Measurements from ENCODE around the gene PIK3CA.

Gene PIK3CA

DNA sequence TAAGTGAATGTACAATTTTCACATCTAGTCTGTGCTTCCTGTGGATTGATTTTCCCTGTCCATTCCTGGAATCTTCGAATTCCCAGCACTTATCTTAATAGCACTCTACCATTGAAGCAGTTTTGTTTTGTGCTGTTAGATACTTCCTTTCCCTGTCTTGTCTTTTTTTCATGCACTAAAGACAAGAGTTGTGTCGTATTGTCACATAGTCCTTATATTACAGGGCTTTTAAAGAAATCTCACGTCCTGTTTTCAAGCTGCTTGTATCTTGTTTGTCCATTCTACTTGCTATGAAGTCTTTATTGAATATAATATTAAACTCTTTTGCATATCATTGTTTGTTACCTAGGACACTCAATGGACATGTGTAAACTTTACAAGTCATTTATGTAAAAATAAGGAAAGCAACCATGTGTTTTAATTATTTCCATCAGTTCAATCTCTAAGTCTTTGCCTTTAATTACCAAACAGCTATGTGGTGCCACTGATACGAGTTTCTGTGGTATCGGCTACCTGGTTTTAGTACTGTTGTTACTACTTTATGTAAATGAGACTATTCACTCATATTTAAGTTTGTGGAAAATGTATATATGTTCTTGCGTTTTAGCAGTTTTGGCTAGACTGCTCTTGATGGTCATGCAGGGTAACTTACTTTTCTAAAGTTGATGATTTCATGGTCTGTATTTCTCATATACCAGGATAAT, 10.3 kb downstream of the PIK3CA start:
- no peak for DNase-seq (ENCODE audit: low read depth)

DNA sequence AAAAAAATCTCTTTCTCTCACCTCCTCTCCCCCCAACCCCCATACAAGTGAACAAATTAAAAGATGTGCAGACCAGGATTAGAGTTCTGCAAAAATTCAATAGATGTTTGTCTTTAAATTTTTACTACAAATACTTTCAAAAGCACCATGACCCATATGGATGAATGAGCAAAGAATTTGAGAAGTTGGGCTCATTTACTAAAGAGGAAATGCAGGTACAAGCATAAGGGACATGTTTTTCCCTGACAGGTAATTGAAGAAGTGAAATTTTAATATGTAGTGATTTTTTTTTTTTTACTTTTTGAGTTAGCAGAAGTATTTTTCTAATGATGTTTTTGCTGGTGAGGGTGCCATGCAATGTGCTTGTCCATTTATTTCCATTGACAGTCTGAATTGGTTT, 15.3 kb downstream of the PIK3CA start:
- DNase-seq (ENCODE audit: low read depth) = no peak

DNA sequence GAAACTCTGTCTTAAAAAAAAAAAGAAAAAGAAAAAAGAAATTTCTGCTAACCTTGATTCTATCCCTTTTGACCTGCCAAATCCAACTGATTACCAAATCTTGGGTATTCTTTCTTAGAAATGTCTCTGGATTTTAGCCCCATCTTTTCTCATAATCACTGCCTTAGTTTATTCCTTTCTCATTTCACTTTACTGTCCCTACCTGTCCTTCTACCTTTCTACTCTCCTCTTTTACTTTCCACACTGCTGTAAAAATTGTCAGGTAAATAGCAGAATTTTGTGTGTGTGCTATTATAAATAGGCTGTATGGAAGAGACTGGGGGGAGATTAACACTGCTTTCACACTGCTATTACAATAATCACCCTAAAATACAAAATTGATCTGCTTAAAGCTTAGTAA, 16.7 kb downstream of the PIK3CA start:
- no peak for DNase-seq (ENCODE audit: low read depth)

DNA sequence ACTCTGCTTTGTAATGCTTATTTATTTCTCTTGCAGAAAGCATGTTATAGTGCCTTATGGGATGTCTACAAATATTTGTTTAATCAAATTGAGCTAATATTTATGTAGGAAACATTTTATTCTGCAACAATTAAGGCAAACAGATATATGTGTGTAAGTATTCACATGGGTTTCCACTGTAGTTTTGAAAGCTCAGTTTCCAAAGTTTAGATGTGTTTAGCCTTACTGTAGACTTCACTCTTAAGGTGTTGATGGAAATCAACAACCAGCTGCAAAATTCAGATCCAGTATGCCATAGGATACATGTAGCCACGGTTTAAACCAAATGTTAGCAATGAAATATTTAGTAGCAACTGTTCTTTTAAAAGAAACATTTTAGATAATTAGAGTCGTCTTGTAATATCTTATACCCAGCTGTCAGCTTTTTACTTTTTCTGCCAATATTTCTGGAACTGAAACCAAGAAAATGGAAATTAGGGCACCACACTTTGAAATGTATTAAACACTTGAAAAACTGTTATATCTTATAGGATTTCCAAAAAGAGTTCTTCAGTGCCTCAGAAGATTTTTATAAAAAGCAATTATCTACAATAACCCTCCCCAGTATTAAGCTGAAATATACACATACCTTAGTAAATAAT, 18.5 kb downstream of the PIK3CA start:
- no peak for DNase-seq (ENCODE audit: low read depth)

DNA sequence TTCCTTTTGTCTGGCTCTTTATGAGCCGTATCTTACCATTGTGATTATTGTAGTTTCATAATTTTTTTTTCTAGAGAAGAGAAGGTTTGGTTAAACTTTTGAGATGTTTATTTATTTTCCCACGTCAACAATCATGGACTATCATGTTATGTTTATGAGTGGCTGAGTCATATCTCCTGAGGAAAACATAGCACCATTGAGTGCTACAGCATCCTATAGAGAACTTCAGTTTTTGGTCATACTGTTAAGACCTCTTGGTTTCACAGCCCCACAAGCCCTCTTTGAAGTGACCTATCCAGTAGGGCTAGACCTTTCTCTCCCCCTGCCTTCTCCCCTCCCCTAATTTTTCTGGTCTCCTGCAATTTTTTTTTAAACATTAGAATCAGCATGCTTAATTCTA, 20.8 kb downstream of the PIK3CA start:
- DNase-seq (ENCODE audit: low read depth) = no peak

DNA sequence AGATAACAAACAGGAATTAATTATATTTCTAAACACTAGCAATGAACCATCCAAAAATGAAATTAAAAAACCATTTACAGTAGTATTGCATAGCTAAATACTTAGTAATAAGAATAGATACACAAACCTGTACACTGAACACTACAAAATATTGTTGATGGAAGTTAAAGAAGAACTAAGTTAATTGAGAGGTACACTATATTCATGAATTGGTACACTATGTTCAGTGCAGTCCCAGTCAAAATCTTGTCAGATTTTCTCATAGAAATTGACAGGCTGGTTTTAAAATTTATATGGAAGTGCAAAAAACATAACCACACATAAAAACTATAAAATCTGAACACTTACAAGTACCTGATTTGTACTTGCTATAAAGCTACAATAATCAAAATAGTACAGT, 24.4 kb downstream of the PIK3CA start:
- DNase-seq (ENCODE audit: low read depth) = no peak

DNA sequence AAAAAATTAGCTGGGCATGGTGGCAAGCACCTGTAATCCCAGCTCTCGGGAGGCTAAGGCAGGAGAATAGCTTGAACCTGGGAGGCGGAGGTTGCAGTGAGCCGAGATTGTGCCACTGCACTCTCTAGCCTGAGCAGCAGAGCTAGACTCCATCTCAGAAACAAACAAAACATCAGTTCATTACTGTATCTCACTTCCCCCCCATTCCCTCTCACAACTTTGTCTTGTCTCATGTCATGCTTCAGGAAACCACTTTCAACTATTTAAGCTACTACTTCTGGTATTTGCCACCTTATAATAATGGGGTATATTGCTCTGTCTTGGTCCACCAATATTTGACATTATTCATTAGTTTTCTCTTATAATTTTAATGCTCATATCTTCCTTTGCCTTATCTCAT, 26.2 kb downstream of the PIK3CA start:
- no peak for DNase-seq (ENCODE audit: low read depth)

DNA sequence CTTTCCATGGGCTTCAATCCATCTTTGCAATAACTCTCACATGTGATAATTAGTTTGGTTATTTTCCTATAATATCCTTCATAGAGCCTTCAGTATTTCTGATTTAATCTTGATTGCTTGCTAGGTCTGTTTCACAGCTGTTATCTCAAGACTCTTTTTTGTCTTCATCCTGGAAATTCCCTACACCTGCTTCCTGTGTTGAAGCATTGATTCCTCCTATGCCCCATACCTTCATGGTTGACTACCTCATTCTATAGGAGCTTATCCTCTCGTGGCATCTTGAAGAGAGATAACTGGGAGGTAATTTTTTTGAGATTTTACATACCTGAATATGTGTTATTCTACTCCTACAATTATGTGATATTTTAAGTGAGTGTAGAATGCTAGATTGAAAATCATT, 26.7 kb downstream of the PIK3CA start:
- no peak for DNase-seq (ENCODE audit: low read depth)

DNA sequence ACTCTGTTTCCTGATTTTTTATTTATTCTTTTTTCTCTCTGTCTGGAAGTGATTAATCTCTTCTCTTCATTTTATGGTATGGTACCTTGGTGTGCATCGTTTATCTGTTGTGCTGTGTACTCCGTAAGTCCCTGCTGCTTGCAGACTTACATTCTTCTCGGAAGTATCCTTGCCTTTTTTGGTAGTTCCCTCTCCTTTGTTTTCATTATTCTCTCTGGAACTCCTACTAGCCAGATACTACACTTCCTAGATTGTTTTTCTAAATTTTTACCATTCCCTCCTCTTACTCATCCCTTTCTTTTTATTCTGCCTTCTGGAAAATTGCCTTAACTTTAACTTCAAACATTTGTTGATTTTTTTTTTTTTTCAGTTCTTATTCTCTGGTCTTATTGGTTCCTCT, 27.2 kb downstream of the PIK3CA start:
- no peak for DNase-seq (ENCODE audit: low read depth)

DNA sequence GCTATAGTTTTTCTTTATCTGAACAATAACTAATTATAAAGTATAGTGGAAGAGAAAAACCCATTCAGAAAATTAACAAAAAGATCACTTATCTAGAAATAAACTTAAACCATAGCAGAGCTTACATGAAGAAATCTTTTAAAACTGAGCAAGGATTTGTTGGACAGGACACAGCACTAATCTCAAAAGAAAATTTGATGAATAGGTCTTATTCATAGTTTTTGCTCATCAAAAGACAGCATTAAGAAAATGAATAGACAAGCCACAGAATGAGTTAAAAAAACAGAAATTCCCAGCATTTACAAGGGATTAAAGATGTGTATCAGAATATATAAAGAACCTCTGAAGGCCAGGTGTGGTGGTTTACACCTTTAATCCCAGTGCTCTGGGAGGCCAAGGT, 29.5 kb downstream of the PIK3CA start:
- no peak for DNase-seq (ENCODE audit: low read depth)

DNA sequence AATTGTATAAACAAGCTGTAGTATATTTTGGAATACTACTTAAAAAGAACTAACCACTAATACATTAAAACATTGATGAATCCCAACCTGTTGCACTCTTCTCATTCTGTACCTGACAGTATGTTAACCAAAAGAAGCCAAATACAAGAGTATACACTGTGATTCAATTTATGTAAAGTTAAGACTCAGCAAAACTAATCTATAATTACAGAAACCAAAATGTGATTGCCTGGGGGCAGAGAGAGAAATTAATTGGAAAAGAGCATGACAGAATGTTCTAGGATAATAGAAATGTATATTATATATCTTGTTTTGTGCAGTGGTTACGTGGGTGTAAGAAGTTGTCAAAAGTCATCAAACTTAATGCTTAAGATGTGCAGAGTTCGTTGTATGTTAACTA, 31.1 kb downstream of the PIK3CA start:
- no peak for DNase-seq (ENCODE audit: low read depth)

DNA sequence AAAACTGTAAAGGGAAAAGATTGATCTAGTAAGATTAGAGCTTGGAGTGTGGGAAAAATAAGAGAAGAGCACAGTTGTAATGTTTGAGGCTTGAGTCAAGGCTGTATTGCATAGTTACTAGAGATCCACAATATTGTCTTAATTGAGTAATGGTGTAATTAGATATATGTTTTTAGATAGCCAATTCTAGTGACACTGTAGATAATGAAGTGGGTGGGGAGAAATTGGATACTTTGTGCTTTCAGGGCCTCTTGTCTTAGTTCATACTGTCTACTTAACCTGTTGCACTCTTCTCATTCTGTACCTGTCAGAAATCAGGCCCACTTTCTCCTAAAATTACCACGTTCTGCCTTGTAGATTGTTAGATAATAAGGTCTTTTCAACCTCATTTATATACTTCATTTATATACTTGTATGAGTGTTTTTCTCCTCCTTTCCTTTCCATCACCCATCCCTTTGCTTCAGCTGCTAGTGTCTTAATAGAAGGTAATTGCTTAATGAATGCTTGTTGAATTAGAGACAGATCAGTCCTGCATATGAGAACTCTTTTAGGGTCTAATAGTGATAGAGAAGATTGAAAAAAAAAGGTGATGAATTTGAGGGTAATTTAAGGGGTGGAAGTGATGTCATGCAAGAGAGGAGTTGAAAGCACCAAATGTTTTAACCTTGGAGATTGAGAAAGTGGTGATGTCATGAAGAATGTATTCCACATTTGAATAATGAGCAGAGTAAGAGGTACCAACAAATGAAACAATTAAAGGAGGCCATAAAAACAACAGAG, 32.0 kb downstream of the PIK3CA start:
- DNase-seq (ENCODE audit: low read depth) = no peak

DNA sequence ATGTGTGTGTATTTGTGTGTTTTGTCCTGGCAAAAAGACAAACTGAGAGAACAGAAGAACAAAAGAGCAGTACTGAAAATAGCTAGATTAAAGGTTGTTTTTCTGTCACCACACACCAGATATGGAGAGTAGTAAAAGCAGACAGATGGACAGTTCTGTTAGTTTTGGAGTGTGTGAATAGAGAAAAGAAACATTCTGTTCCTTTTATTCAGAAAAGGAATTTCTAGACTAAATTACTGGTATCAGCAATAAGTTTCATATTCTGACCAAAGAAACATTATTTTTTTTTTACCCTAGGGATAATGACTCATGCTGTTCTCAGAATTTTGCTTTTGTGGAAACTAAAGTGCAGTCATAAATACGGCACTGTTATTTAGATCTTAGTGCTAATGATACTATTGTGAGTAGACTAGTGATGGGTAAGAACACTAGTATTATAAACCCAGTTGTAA, 32.9 kb downstream of the PIK3CA start:
- no peak for DNase-seq (ENCODE audit: low read depth)

DNA sequence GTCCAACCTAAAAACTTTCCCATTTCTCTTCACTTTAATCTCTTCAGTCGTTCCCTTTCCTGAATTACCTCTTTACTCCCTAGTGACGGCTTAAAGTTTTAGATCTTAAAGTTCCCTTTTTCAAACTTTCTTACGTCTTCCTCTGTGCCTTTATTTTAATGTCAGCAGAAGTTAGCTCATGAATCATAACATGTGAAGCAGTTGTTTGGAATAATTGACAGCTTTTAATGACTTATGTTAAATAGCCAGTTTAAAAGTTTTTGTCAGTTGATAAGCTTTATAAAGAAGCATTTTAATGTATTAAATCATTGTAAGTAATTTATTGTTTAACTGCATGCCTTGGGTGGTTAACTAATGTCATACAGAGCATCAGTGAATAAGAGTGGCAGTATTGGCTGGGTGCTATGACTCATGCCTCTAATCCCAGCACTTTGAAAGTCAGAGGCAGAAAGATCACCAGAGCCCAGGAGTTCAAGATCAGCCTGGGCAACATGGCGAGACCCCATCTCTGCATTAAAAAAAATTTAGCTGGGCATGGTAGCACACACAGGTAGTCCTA, 33.9 kb downstream of the PIK3CA start:
- no peak for DNase-seq (ENCODE audit: low read depth)

DNA sequence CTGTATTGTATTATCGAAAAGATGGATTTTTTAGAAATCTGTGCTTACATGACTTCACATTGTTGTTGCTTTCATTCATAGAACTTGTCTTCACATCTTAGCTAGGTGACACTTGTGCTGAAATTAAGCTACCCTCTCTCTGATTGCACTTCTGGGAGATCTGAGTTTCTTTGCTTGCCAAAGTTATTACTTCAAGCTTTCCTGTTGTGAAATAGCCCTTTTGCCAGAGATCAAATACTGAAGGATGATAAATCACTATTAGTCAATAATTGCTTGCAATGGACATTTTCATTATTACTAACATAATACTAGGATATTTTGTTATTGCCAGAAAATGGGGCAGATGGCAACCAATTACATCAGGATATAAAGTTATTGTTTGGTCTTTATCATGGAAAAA, 34.7 kb downstream of the PIK3CA start:
- no peak for DNase-seq (ENCODE audit: low read depth)

DNA sequence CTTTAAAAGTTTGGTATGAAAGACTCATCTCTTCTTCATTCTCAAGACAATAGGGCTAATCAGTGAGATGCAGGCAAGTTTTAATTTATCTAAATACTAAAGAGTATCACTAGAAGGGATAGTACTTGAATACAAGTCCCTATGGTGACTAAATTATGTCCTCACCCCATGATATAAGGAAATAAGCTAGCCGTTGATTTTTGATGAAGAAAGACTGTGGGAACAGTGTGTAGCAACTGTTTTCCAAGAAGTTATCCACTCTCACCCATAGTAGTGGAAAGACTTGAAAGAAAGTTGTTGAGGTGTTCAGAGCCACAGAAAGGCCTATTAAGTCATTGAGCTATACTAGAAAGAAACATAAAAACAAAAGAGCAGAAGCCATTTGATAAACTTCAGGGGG, 36.7 kb downstream of the PIK3CA start:
- no peak for DNase-seq (ENCODE audit: low read depth)

DNA sequence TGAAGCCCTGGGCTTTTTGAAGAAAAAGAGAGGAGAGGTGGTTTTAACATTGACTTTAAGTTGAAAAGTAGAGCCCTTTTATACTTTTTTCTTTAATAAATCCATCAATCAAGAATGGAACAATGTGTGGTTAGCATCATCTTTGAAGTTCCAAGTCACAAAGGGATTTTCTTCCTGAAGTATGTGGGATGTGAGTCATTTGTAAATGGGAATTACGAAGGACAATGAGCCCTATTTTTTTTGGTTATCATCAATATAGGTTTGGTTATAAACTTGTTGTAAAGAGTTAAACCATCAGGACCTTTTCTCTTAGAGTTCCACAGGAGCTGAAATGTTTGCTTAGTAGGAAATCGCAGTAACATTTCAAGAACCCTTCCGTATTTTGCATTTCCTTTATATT, 38.3 kb downstream of the PIK3CA start:
- no peak for DNase-seq (ENCODE audit: low read depth)

DNA sequence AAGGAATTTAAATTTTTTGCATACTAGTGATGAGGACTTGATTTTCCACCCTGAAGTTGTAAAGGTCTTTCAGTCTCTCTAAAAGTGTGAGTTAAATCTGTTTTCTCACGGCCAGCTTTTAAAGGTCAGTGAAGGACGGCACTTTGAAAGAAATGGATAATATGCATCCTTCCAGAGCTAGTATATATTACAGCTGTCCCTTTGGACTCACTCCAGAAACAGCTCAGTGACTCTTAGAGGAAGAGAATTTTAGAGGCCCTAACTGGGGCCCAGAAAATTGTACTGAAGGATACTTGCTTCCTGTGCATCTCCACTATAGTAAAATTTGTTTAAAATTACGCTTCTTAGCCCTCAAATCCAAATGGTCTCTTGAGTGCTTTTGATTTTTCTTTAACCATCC, 41.6 kb downstream of the PIK3CA start:
- no peak for DNase-seq (ENCODE audit: low read depth)

DNA sequence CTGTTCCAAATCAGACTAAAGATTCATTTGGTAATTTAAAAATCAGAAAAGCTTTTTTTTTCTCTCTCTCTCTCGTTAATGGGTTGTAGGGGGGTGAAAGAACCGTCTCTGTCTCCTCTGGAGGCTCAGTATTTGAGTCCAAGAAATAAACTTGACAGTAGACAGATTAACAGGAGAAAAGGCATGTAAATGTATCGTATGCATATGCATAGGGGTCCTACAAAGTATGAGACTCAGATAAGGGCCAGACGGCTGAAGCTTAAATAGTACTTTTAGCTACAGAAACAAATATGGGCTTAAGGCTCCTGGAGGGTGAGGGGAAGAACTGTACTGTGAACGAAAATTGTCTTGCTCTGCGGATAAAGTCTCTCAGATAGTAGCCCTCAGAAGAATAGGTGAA, 42.4 kb downstream of the PIK3CA start:
- DNase-seq (ENCODE audit: low read depth) = no peak

DNA sequence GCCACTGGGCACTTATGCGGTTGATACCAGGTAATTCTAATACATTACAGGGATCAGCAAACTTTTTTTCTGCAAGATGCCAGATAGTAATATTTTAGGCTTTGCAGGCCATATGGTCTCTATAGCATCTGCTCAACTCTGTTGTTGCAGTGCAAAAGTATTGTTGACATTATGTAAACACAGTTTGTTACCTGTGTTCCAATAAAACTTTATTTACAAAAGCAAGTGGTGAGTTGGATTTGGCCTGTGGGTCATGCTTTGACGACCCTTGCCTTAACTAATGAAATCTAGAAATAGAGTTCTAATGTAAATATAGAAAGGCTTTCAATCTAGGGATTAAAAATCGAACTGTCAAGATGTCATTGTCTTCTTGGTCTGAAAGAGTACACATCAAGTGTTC, 44.4 kb downstream of the PIK3CA start:
- DNase-seq (ENCODE audit: low read depth) = no peak

DNA sequence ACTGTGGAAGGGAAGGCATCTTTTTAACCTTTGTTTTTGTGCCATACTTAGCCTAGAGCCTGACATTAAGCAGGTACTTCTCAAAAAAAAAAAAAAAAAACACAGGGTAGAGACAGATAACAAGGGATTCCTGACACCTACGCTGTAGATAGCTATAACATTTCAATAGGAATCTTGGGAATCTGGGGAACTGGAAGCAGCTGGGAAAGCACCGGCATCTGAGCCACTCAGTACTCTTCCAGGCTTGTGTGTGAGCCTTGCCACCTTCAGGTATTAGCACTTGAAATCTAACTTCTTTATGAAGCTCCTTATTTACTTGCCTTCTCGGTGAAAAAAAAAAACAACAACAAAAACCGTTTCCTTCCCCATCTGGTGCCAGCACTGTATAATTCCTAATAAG, 46.8 kb downstream of the PIK3CA start:
- DNase-seq (ENCODE audit: low read depth) = no peak

DNA sequence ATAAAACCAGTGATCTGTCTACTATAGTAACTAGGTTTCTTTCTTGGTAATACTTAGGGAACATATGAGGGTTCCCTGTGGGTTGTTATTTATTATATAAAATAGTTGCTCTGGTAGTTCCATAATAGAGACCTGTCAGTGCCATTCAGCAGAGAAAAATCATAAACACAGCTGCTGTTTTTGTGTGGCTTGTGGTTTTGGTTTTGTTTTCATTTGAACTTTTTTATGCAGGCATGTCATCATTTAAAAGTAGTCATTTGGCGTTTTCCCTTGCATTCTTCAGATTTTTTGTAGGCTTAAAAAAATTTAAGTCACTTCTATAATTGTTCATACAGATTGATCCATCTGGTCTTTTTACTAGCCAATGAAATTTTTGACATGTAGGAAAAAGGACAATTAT, 47.9 kb downstream of the PIK3CA start:
- no peak for DNase-seq (ENCODE audit: low read depth)

DNA sequence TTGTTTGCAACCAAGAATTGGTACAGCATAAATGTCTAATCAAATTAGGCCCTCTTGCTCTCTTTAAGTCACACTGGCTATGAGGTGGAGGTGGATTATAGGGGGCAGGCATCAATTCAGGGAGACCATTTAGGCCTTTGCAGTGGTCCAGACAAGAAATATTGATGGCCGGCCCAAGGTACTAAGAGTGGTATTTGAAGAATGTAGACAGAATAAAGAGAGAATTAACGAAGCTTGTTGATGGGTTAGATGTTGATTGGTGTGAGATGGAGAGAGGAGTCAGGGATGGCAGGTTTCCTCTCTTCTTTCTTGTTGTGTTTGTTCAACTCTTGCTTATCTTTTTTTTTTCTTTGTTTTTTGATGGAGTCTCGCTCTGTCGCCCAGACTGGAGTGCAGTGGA, 48.5 kb downstream of the PIK3CA start:
- no peak for DNase-seq (ENCODE audit: low read depth)
